HepG2 (cell line): ENCODE results near the gene ACOT4. TPM values are rescaled to one million over a fixed set of nuclear protein-coding genes. Genes with fewer than 3 reads are reported as not detected.
"Not testable (repeated sequence)": the region's sequence is repeated elsewhere in the genome, so short reads cannot be mapped to it uniquely, and the experiment has no call there.

Experiments
- DZIP1 ChIP-seq: sonication (generic); formaldehyde crosslinking; IDR thresholded peaks from 2 replicates; pipeline ENCODE4 v1.5.0; 2020; ENCODE audit warnings: mild to moderate bottlenecking, missing genetic modification reagents
- ETS1 ChIP-seq: sonication (generic); formaldehyde crosslinking; IDR thresholded peaks from 2 replicates; pipeline ENCODE4 v1.4.0; 2020; ENCODE audit warnings: missing genetic modification reagents
- GFI1 ChIP-seq: sonication (generic); formaldehyde crosslinking; IDR thresholded peaks from 2 replicates; pipeline ENCODE4 v1.5.0; 2020; ENCODE audit warnings: missing genetic modification reagents, mild to moderate bottlenecking, borderline replicate concordance
- HDAC1 ChIP-seq: sonication (generic); formaldehyde crosslinking; IDR thresholded peaks from 2 replicates; pipeline ENCODE4 v1.5.1; 2020; ENCODE audit warnings: mild to moderate bottlenecking, missing genetic modification reagents
- HDAC2 ChIP-seq: sonication (generic); formaldehyde crosslinking; IDR thresholded peaks from 2 replicates; pipeline ENCODE4 v1.4.0; 2020; ENCODE audit warnings: missing genetic modification reagents
- HMGXB4 ChIP-seq, 2 experiments: sonication (generic) in 1 of 2; formaldehyde crosslinking in 1 of 2; IDR thresholded peaks; 2 replicates each; pipeline versions ENCODE4 v1.4.0 to v1.6.1; 2018 to 2020; ENCODE audit warnings: missing genetic modification reagents in 2 of 2, borderline replicate concordance in 1 of 2, low read depth in 1 of 2, mild to moderate bottlenecking in 1 of 2, missing biosample characterization in 1 of 2
- JUN ChIP-seq: sonication (generic); formaldehyde crosslinking; IDR thresholded peaks from 2 replicates; pipeline ENCODE4 v1.4.0; 2020; ENCODE audit warnings: mild to moderate bottlenecking, missing genetic modification reagents
- NKX3-1 ChIP-seq: sonication (generic); formaldehyde crosslinking; IDR thresholded peaks from 2 replicates; pipeline ENCODE4 v1.5.0; 2020; ENCODE audit warnings: missing genetic modification reagents
- SALL2 ChIP-seq: sonication (generic); formaldehyde crosslinking; IDR thresholded peaks from 2 replicates; pipeline ENCODE4 v1.8.1; 2023; ENCODE audit warnings: mild to moderate bottlenecking, missing genetic modification reagents, inconsistent platforms
- SOX13 ChIP-seq, 3 experiments: fragments of 450-650 bp in 1 of 3; sonication (generic) in 1 of 3; formaldehyde crosslinking in 1 of 3; IDR thresholded peaks in 2 of 3; conservative IDR thresholded peaks in 1 of 3; 2 replicates each; pipeline versions ENCODE4 v1.5.0 to v1.6.1; 2016 to 2020; ENCODE audit warnings: antibody characterized with exemption in 1 of 3, mild to moderate bottlenecking in 1 of 3, missing compliant biosample characterization in 1 of 3, missing genetic modification reagents in 1 of 3, moderate library complexity in 1 of 3
- THAP9 ChIP-seq: sonication (generic); formaldehyde crosslinking; IDR thresholded peaks from 2 replicates; pipeline ENCODE4; 2020; ENCODE audit warnings: missing genetic modification reagents, mild to moderate bottlenecking, borderline replicate concordance
- ZNF138 ChIP-seq: sonication (generic); formaldehyde crosslinking; IDR thresholded peaks from 2 replicates; pipeline ENCODE4 v1.5.0; 2020; ENCODE audit warnings: mild to moderate bottlenecking, low read depth, missing genetic modification reagents
- ZNF337 ChIP-seq: sonication (generic); formaldehyde crosslinking; IDR thresholded peaks from 2 replicates; pipeline ENCODE4 v1.5.1; 2020; ENCODE audit warnings: missing genetic modification reagents, low read depth, mild to moderate bottlenecking, borderline replicate concordance
- ZNF343 ChIP-seq: sonication (generic); formaldehyde crosslinking; IDR thresholded peaks from 2 replicates; pipeline ENCODE4 v1.4.0; 2020; ENCODE audit warnings: mild to moderate bottlenecking, missing genetic modification reagents
- ZZZ3 ChIP-seq: sonication (generic); formaldehyde crosslinking; IDR thresholded peaks from 2 replicates; pipeline ENCODE4 v1.4.0; 2020; ENCODE audit warnings: missing genetic modification reagents, mild to moderate bottlenecking, borderline replicate concordance
- polyA plus RNA-seq, 8 experiments: library from polyadenylated mRNA; depleted of rRNA in 3 of 8; stranded (reverse) in 7 of 8; unstranded in 1 of 8; fragments of >200 nt; fragmentation: Illumina TruSeq in 4 of 8; extraction: Trizol in 4 of 8; gene quantifications; 2 replicates each; pipeline versions ENCODE4 v1.2.1 to v1.2.3, GENCODE V29; 2011 to 2016; ENCODE audit warnings: low read depth in 4 of 8, missing spikeins in 1 of 8, mixed read lengths in 1 of 8; ENCODE audit not compliant: insufficient read depth in 1 of 8
- total RNA-seq, 5 experiments: library from RNA; depleted of rRNA; stranded (reverse); fragments of >200 nt; fragmentation: Illumina TruSeq; extraction: Trizol; gene quantifications; 2 replicates each; pipeline ENCODE4 v1.2.3, GENCODE V29; 2016; ENCODE audit warnings: low read depth in 1 of 5

Gene ACOT4
- total and polyA plus RNA-seq, 2 of the 13 experiments (the other 11 are each of a cell fraction or from before 2014, with no cell fraction given), result 0.04 to 0.05 TPM

GRCh38 chr14:73569185-73569958 is 22.3 kb upstream of the ACOT4 start, which contains the start of gene ACOT2 (continued):
- TF ChIP-seq THAP9 (CRISPR knock-in tag), result 0 out of 2 replicates have a peak, but pooled peaks have one; percentile 23
- peak; percentile 89; the same call in 1 of the 2 replicates for TF ChIP-seq DZIP1 (CRISPR knock-in tag)
- 0 out of 2 replicates have a peak, but pooled peaks have one; percentile 49 for TF ChIP-seq ETS1 (CRISPR knock-in tag)
- 0 out of 2 replicates have a peak, but pooled peaks have one; percentile 30 for TF ChIP-seq JUN (CRISPR knock-in tag)
- peak; percentile 35; the same call in 1 of the 2 replicates for TF ChIP-seq ZNF138
- TF ChIP-seq SOX13 (IDR thresholded peaks at IDR 0.05), result not testable (repeated sequence)
- TF ChIP-seq SOX13 (CRISPR knock-in tag; conservative IDR thresholded peaks at IDR 0.05 in 1 of 2, IDR thresholded peaks at IDR 0.05 in 1 of 2), result peak in 1 of 2 experiments; percentile 56; a peak in 2 of 4 replicates
- TF ChIP-seq HMGXB4 (CRISPR knock-in tag; IDR thresholded peaks at IDR 0.05; ENCODE audit: borderline replicate concordance in 1 of 2, low read depth in 1 of 2), result peak; percentile 79 to 92
- TF ChIP-seq ZNF343 (CRISPR knock-in tag), result peak; percentile 42; the same call in 1 of the 2 replicates
- peak; percentile 45; the same call in 1 of the 2 replicates for TF ChIP-seq GFI1
- TF ChIP-seq HDAC1, result peak; percentile 62
- peak; percentile 46; the same call in 1 of the 2 replicates for TF ChIP-seq ZZZ3
- peak; percentile 59; the same call in 1 of the 2 replicates for TF ChIP-seq ZNF337
- peak; percentile 45; the same call in 1 of the 2 replicates for TF ChIP-seq NKX3-1 (CRISPR knock-in tag)
- TF ChIP-seq SALL2 (CRISPR knock-in tag), result peak; percentile 79; the same call in 1 of the 2 replicates
- TF ChIP-seq HDAC2 (CRISPR knock-in tag), result peak; percentile 40; the same call in 1 of the 2 replicates
